ENCODE measurements around the gene L3MBTL4.

- TF ChIP-seq REST (IDR thresholded peaks at IDR 0.05; ENCODE audit: low read depth), result no peak
- no peak for TF ChIP-seq MAX (IDR thresholded peaks at IDR 0.05)
- TF ChIP-seq RAD21 (IDR thresholded peaks at IDR 0.05; ENCODE audit: low read depth), result no peak
- TF ChIP-seq ZBTB7A (IDR thresholded peaks at IDR 0.05; ENCODE audit: low read depth), result no peak
- no peak for TF ChIP-seq YY1 (IDR thresholded peaks at IDR 0.05; ENCODE audit: low read depth)
- TF ChIP-seq EGR1 (IDR thresholded peaks at IDR 0.05), result no peak
- no peak for TF ChIP-seq TAF1 (IDR thresholded peaks at IDR 0.05; ENCODE audit: low read depth)
- TF ChIP-seq FOXM1 (IDR thresholded peaks at IDR 0.05; ENCODE audit: borderline replicate concordance, low read depth), result no peak
- TF ChIP-seq EP300 (IDR thresholded peaks at IDR 0.05; ENCODE audit: borderline replicate concordance), result no peak
- TF ChIP-seq CREB1 (IDR thresholded peaks at IDR 0.05; ENCODE audit: low read depth), result no peak
Observed at GRCh38 chr18:6109743-6110142, 305.0 kb downstream of the L3MBTL4 start.
